Liver (tissue), 9 donors: ENCODE data around the gene AAK1. TPM values are rescaled to one million over a fixed set of nuclear protein-coding genes. Genes with fewer than 3 reads are reported as not detected.

Experiments
- DNase-seq: peaks from one replicate; pipeline ENCODE4 v3.0.0-alpha.2; 2017; ENCODE audit warnings: low spot score
- H3K27ac ChIP-seq, 2 donors: one replicate each; pipeline ENCODE4 v1.7.0; 2013; ENCODE audit warnings: inconsistent platforms in 2 of 2, low read length in 2 of 2, control low read depth in 1 of 2, low read depth in 1 of 2, mild to moderate bottlenecking in 1 of 2
- H3K27me3 ChIP-seq, 4 donors: one replicate each; pipeline versions ENCODE4 v1.6.1 to v1.7.0; 2013; ENCODE audit warnings: low read length in 3 of 4, inconsistent platforms in 1 of 4, mild to moderate bottlenecking in 1 of 4, moderate library complexity in 1 of 4; ENCODE audit not compliant: control insufficient read depth in 4 of 4, insufficient read depth in 4 of 4
- H3K36me3 ChIP-seq, 4 donors: one replicate each; pipeline versions ENCODE4 v1.6.1 to v1.7.0; 2013; ENCODE audit warnings: low read length in 3 of 4, mild to moderate bottlenecking in 3 of 4, low read depth in 1 of 4, moderate library complexity in 1 of 4; ENCODE audit not compliant: control insufficient read depth in 4 of 4, insufficient read depth in 3 of 4
- H3K4me1 ChIP-seq, 4 donors: one replicate each; pipeline versions ENCODE4 v1.6.1 to v1.7.0; 2013; ENCODE audit warnings: low read length in 3 of 4, mild to moderate bottlenecking in 3 of 4, moderate library complexity in 1 of 4; ENCODE audit not compliant: control insufficient read depth in 4 of 4, insufficient read depth in 4 of 4
- H3K4me3 ChIP-seq, 3 donors: one replicate each; pipeline versions ENCODE4 v1.6.1 to v1.7.0; 2013; ENCODE audit warnings: low read length in 3 of 3, control low read depth in 1 of 3, low read depth in 1 of 3, mild to moderate bottlenecking in 1 of 3
- H3K9ac ChIP-seq, 2 donors: one replicate each; pipeline ENCODE4 v1.7.0; 2013; ENCODE audit warnings: low read length in 2 of 2, mild to moderate bottlenecking in 2 of 2, moderate library complexity in 2 of 2, control low read depth in 1 of 2, low read depth in 1 of 2
- H3K9me3 ChIP-seq, 4 donors: one replicate each; pipeline versions ENCODE4 v1.6.1 to v1.7.0; 2013; ENCODE audit warnings: low read length in 3 of 4; ENCODE audit not compliant: control insufficient read depth in 4 of 4
- EGR1 ChIP-seq, 2 donors: IDR thresholded peaks; 2 replicates each; pipeline ENCODE4 v1.6.1; 2016 to 2018; ENCODE audit warnings: antibody characterized with exemption in 2 of 2, low read depth in 2 of 2
- FOXA1 ChIP-seq: IDR thresholded peaks from 2 replicates; pipeline ENCODE4 v1.6.1; 2016; ENCODE audit warnings: antibody characterized with exemption
- FOXA2 ChIP-seq: IDR thresholded peaks from 2 replicates; pipeline ENCODE4 v1.6.1; 2016; ENCODE audit warnings: antibody characterized with exemption
- GABPA ChIP-seq, 2 donors: IDR thresholded peaks in 1 of 2; conservative IDR thresholded peaks in 1 of 2; 2 replicates each; pipeline ENCODE4 v1.6.1; 2016; ENCODE audit warnings: antibody characterized with exemption in 2 of 2, mild to moderate bottlenecking in 1 of 2, moderate library complexity in 1 of 2
- HNF4G ChIP-seq: IDR thresholded peaks from 2 replicates; pipeline ENCODE4 v1.6.1; 2016; ENCODE audit warnings: antibody characterized with exemption
- JUND ChIP-seq, 2 donors: IDR thresholded peaks; 2 replicates each; pipeline ENCODE4 v1.6.1; 2016; ENCODE audit warnings: antibody characterized with exemption in 2 of 2
- MAX ChIP-seq: IDR thresholded peaks from 2 replicates; pipeline ENCODE4 v1.6.1; 2016; ENCODE audit warnings: antibody characterized with exemption
- NR2F2 ChIP-seq: IDR thresholded peaks from 2 replicates; pipeline ENCODE4 v1.6.1; 2016; ENCODE audit warnings: antibody characterized with exemption
- RAD21 ChIP-seq, 2 donors: IDR thresholded peaks; 2 replicates each; pipeline ENCODE4 v1.6.1; 2016; ENCODE audit warnings: antibody characterized with exemption in 2 of 2, mild to moderate bottlenecking in 2 of 2
- REST ChIP-seq: IDR thresholded peaks from 2 replicates; pipeline ENCODE4 v1.6.1; 2016; ENCODE audit warnings: antibody characterized with exemption, mild to moderate bottlenecking
- RXRA ChIP-seq, 2 donors: IDR thresholded peaks; 2 replicates each; pipeline ENCODE4 v1.6.1; 2017 to 2018; ENCODE audit warnings: antibody characterized with exemption in 2 of 2, mild to moderate bottlenecking in 1 of 2
- SP1 ChIP-seq: IDR thresholded peaks from 2 replicates; pipeline ENCODE4 v1.6.1; 2018; ENCODE audit warnings: antibody characterized with exemption, mild to moderate bottlenecking
- TAF1 ChIP-seq: conservative IDR thresholded peaks from 2 replicates; pipeline ENCODE4 v1.6.1; 2016; ENCODE audit warnings: antibody characterized with exemption, mild to moderate bottlenecking
- ZBTB33 ChIP-seq: IDR thresholded peaks from 2 replicates; pipeline ENCODE4 v1.6.1; 2016; ENCODE audit warnings: antibody characterized with exemption
- WGBS: extraction: QIAGEN DNeasy Blood & Tissue Kit; methylation state at CpG from one replicate; pipeline ENCODE4 v1.1.7; 2013; 5-methylcytosine and 5-hydroxymethylcytosine counted together
- polyA plus RNA-seq, 2 donors: library from polyadenylated mRNA; stranded (reverse) in 1 of 2; unstranded in 1 of 2; fragments of 200-250 nt in 1 of 2; fragments of >200 nt in 1 of 2; fragmentation: Nextera tagmentation in 1 of 2; extraction: Ambion mirVana in 1 of 2; gene quantifications; one replicate each; pipeline versions ENCODE4 v1.2.1 to v1.2.3, GENCODE V29; 2013 to 2015
- total RNA-seq, 2 donors: library from RNA; depleted of rRNA; stranded (reverse); fragments of >200 nt; gene quantifications; one replicate each; pipeline ENCODE4 v1.2.3, GENCODE V29; 2014
- donor health status: healthy.
- donor health status: healthy.
- donor health status: healthy.
- donor health status: healthy.
- donor health status: healthy.

Gene AAK1
- total and polyA plus RNA-seq, 4 donors, result 3.9 to 14.3 (median 11.3) TPM

- Histone ChIP-seq H3K4me3 (no peak overlapping the region), H3K27me3 (no peaks in the 10 kb centered on the region), H3K9ac (no peak overlapping the region), H3K4me1 (peaks cover 0 to 9% (median 2%) of the 10 kb centered on the region in 4 donors), H3K27ac (no peak overlapping the region), H3K9me3 (no peaks in the 10 kb centered on the region), H3K36me3 (no peaks in the 10 kb centered on the region)
- no peak for DNase-seq
- WGBS, result 96% methylated on average over 5 of the region's 5 CpGs
- TF ChIP-seq GABPA (IDR thresholded peaks at IDR 0.05 in 1 of 2, conservative IDR thresholded peaks at IDR 0.05 in 1 of 2) (no peak), REST (no peak)
These were observed 34.4 kb upstream of the AAK1 start for GRCh38 chr2:69677914-69678313.

GRCh38 chr2:69676146-69676545 lies 32.6 kb upstream of the AAK1 start:
- H3K4me1 ChIP-seq, result peaks cover 0 to 9% (median 2%) of the 10 kb centered on the region in 4 donors
- H3K27me3 ChIP-seq, result no peaks in the 10 kb centered on the region
- no peaks in the 10 kb centered on the region for H3K36me3 ChIP-seq
- no peak overlapping the region for H3K9ac ChIP-seq
- H3K27ac ChIP-seq, result no peak overlapping the region
- WGBS, result 98% methylated on average over 1 of the region's 1 CpG
- H3K9me3 ChIP-seq, result no peaks in the 10 kb centered on the region
- TF ChIP-seq TAF1, result no peak
- TF ChIP-seq SP1, result no peak
- no peak for TF ChIP-seq EGR1 (IDR thresholded peaks at IDR 0.05; ENCODE audit: low read depth in 2 of 2)
- no peak for TF ChIP-seq JUND (IDR thresholded peaks at IDR 0.05)
- TF ChIP-seq ZBTB33, result no peak
- TF ChIP-seq NR2F2, result no peak
- no peak for TF ChIP-seq RAD21 (IDR thresholded peaks at IDR 0.05)
- no peak for TF ChIP-seq FOXA1
- no peak for TF ChIP-seq RXRA (IDR thresholded peaks at IDR 0.05)
- no peak for TF ChIP-seq MAX
- TF ChIP-seq FOXA2, result no peak
- no peak for TF ChIP-seq REST
- no peak for TF ChIP-seq HNF4G
- no peak overlapping the region for H3K4me3 ChIP-seq
- DNase-seq, result no peak
